HG02840 (cell line): ENCODE results near the gene MARVELD1.

Experiments used
- ATAC-seq: cut with Tn5 transposase; IDR thresholded peaks from one replicate; pipeline ENCODE4 v1.9.1; 2021; ENCODE audit warnings: mild to moderate bottlenecking, moderate library complexity, moderate number of reproducible peaks; ENCODE audit not compliant: unreplicated experiment, low FRiP score

Gene MARVELD1

GRCh38 chr10:97719602-97720001 is 6.1 kb downstream of the MARVELD1 start:
- ATAC-seq: no peak

DNA sequence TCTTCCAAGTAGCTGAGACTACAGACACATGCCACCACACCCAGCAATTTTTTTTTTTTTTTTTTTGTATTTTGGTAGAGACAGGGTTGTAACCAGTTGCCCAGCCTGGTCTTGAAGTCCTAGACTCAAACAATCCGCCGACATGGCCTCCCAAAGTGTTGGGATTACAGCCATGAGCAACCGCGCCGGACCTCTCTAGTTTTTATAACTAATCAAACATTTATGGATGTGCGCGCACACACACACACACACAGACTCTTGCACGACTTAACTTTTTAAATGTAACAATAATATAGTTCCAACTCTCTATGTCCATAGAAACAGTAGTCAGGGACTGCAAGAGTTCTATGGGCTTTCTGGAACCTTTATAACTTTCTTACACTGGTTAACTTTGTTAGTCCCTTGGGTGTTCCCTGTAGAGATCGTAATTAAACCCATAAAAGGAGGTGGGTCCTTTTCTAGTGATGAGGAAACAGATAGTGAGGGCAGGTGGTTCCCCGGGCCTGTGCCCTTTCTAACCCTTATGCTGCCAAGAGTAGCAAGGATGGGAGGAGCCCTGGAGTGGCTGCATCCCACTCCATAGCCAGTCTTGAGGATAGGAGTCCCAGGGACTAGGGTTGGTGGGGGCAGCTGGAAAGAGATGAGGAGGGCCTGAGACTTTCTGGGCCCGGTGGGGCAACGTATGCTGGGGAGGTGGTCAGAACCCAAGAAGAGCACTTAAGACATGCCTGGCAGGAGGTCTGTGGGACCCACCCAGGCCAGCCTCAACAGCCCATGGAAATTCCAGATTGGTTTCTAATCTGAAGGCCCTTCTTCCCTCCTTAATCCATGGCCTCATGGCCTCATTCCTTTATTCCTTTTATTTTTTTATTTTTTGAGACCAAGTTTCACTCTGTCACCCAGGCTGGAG is 8.6 kb downstream of the MARVELD1 start:
- ATAC-seq: no peak

DNA sequence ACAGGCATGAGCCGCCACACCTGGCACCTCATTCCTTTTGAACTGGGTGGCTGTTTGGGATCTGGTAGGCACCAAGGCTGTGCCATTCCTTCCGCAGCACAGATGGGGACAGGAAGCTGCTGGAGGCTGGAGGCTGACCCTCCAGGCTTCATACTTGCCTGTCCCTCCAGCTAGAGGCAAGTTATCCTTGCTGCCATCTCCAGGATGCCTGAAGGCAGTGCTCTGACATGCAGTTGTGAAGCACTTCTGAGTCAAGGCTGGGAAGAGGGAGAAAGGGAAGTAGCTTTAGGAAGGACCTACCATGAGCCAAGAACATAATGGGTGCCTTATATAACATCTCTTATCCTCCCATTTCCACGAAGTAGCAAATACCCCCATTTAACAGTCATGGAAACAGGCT is 9.5 kb downstream of the MARVELD1 start:
- ATAC-seq: no peak

- no peak for ATAC-seq
Measured at GRCh38 chr10:97724341-97724941, 10.9 kb downstream of the MARVELD1 start.

DNA sequence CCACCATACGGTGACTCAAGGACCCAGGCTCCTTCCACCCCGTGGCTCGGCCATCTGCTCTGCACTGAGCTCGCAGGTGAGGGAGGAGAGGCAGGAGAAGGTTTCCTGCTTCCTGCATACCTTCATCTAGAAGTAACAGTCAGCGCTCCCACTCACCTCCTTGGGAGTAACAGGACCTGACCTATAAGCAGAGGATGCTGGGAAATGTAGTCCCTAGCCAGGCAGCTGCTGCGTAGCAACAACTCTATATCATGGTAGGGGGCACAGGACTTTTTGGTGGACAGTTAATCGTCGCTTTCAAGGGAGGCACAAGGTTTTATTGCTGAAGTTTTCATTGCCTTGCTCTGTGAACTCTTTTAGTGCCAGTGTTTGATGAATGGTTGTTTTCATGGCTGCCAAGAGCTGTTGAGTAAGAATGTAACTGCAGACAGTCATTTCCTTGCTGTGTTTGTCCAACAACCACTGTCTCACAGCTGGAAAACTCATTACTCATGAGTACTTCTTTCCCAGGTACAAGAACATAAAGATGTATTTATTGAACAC is 13.2 kb downstream of the MARVELD1 start:
- no peak for ATAC-seq

DNA sequence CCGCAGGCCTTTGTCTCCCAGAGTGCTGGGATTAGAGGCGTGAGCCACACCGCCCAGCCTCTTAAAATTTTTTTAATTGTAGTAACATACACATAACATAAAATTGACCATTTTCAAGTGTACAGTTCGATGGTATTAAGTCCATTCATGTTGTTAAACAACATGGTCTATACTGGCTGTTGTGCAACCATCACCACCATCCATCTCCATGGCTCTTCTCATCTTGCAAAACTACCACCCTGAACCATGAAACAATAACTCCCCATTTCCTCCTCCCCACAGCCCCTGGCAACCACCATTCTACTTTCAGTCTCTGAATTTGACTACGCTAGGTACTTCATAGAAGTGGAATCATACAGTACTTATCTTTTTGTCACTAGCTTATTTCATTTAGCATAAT is 15.5 kb downstream of the MARVELD1 start:
- ATAC-seq: no peak

GRCh38 chr10:97731346-97732051 is 18.0 kb downstream of the MARVELD1 start:
- no peak for ATAC-seq

DNA sequence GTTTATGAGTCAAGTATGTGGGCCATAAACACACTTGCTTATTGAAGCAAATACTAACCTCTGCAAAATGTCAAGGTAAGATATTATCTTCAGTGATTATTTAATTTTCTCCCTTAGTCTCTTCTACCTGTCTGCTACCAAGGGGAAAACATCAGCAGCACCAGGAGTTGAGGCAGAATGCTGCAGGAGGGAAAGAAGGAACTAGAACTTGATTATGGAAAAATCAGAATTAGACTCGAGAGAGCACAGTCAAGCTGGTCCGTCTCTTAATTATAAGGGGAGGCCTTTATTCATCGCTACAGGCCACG is 18.5 kb downstream of the MARVELD1 start:
- no peak for ATAC-seq

DNA sequence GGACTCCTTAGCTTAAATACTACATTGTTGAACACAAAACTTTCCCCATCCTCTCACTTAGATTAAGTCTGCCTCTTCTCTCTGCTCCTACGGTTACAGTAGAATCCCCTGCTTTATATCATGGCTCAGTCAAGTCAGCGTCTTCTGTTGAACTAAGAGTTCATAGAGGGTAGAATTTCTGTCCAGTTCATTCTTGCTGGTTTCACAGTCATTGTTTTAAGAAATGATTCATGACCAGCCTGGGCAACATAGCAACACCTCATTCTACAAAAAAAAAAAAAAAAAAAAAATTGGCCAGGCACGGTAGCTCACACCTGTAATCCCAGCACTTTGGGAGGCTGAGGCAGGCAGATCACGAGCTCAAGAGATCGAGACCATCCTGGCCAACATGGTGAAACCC is 19.7 kb downstream of the MARVELD1 start:
- no peak for ATAC-seq

- ATAC-seq: no peak
Measured at GRCh38 chr10:97734021-97734420, 20.5 kb downstream of the MARVELD1 start.

DNA sequence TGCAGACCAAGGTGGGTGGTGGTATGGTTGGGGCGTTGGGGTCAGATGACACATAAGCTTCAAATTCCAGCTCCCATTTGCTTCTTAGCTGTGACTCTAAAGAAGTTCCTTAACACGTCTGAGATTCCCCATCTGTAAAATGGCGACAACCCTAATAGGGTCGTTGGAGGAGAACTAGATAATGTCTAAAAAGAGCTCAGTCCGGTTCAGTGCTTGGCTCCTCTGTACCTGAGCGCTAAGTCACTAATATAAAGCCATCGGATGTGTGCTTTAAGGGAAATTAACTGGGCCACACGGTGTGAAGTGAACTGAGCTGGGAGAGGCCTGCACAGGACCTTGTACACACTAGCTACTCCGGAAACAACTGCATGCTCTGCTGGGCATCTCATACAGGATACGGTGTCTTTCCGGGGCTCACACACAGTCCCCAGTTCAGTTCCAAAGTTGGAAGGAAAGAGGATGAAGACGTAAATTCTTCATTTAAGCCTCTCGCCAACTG is 22.9 kb downstream of the MARVELD1 start:
- ATAC-seq: peak; percentile 6

DNA sequence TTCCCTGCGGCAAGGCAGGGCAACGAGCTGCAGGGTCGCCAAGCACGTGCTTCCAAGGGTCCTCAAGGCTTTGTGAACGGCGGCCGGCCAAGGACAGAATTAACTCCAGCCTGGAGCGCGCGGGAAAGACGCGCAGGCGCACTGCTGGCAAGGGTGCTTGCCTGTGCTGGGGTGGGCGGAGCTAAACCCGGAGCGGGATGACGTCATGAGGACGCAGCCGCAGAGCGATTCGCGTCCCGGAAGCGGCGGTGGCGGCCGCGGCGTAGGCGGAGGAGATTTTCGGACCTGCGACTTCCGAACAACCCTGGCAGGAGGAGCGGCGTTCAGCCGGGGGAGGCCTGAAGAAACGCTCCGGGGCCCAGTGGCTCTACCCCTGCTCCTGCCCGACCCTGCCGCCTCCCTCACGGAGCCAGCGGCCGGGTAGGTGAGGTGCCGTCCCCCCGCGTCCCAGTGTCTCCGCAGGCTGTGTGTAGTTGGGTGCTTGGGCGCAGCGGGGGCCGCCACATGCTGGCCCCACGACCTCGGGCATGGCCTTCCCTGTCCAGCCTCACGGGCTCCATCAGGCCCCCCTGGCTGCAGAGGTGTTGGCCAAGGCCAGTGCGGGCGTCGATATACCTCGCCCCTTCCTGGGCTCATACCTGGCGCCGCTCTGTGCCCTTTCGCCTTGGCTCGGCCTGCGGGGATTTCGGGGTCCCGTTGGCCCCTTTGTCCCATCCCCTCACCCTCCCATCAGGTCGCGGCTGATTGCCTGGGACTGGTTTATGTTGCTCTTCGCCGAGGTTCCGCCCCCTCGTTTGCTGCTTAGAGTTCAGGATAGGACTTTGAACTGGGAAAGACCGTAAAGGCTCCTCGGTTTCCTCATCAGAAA is 23.6 kb downstream of the MARVELD1 start, which contains the start of gene ZFYVE27:
Gene ZFYVE27 (plus strand): TSS at position 227 of the 868 bp plus-strand sequence. CDS start 1,350 bp downstream, outside the sequence.
- peak; percentile 93 for ATAC-seq

GRCh38 chr10:97737770-97738265 is 24.3 kb downstream of the MARVELD1 start:
- ATAC-seq: no peak

DNA sequence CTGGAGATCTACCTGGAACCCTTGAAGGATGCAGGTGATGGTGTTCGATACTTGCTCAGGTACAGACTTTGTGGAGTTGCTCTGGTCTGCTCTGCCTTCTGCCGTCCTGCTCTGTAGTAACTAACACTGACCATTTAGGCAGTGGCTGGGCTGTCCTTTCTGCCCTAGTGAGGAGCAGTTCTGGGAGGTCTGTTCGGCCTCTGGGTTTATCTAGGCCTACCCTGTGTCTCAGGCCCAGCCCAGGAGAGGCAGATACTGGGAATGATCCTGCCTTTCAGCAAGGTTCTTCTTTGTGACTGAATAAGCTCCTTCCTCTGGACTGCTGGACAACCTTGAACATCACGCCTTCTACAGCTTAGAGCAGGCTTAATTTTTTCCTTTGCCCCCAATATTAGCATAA is 25.1 kb downstream of the MARVELD1 start:
- ATAC-seq: no peak

DNA sequence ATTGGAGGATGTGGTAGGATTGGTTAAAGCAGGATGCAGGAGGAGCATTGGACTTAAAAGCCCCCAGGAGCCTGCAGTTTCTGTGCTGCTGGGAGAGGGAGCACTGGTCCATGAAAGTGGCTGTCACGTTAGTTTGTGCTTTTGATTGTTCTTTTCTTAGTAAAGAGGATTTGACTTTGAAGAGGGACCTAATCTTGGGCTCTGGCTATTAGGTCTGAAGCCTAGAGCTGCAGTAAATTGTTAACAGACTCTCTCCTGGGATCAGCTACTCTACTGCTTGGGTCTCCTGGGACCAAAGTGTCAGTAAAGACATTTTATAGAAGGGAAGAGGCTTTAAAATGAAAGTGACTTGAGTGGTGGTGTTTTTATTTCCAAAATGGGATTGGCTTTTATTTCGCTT is 27.1 kb downstream of the MARVELD1 start:
- no peak for ATAC-seq

DNA sequence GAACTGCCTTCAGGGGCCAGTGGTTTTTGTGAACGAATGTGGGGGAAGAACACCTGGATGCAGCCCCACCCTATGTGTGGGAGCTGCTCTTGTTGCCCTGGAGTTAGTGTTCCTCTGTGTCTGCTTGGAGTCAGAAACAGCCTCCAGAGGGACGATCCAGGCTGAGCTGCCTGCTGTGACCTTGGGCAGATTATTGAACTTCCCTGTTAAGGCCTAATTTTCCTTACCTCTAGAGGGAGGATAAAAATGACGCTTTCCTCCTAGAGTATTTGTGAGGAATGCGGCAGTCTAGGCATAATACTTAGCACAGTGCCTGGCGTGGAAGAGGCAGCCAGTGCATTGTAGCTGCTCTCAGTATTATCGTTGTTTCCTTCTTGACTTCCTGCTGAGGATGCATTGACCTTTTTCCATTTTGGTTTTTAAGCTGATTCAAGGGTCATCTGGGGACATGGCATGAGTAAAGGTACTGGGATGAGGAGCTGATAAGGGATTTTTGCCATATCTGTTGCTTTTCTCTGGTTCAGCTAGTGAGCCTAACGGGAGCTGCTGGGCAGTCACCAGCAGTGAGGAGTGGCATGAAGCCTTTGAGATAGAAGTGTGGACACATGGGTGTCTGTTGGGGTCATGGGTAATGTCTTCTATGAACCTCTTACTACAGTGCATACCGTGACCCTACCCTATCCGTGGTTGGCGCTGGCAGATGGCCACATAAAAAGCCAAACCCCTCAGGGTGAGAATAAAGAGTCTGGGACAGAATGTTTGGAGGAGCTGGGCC is 29.8 kb downstream of the MARVELD1 start:
- ATAC-seq: no peak

DNA sequence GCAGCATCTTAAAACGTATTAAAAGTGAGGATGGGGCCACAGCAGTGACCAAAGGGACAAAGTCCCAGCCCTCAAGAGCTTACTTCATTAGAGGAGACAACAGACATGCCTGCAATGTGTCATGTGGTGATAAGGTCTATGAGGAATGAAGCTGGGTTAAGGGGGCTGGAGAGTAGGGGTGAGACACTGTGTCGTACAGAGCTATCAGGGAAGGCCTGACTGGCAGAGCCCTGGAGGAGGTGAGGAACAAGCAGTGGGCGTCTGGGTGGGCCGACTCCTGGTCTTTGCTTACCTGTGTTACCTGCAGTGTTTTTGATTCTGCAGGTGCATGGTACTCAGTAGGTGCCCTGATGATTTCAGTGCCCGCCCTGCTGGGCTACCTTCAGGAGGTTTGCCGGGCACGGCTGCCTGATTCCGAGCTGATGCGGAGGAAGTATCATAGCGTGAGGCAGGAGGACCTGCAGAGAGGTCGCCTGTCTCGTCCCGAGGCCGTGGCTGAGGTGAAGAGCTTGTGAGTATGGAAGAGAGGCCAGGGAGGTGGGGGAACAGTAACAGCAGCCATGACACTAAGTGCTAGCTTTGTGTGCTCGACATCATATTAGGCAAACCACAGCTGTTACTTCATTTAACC is 31.0 kb downstream of the MARVELD1 start:
- no peak for ATAC-seq

DNA sequence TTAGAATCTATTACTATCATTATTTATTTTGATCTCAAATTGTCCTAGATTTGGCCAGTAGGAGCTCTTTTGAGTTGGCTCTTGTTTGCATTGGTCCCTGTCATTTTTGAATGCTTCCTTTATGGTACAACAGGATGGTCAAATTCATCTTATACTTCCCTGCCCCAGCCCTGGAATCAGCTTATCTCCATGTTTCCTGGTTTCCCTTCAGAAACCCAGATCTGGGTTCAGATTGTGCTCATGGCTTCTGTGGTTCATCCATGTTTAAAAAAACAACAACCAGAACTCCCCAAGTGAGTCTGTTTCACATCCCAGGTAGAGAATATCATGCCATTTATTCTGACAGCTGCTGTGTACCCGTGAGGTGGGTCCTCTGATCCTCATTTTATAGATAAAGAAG is 34.0 kb downstream of the MARVELD1 start:
- no peak for ATAC-seq

DNA sequence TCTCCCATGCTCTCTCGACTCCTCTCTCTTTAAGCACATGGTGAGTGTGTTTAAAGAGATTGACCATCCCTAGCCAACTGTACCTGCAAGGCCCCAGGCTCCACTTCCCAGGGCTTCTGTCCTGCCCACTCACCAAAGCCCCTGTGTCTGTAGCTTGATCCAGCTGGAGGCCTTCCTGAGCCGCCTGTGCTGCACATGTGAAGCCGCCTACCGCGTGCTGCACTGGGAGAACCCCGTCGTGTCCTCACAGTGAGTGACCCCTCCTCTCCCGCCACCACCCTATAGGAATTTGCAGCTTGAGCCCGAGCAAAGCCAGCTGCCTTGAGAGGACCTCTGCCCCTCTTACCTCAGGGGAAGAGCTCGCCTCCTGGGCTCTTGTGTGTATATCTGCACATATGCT is 34.6 kb downstream of the MARVELD1 start:
- ATAC-seq: no peak
